CD4-positive, alpha-beta T cell (primary cell): ENCODE data around the gene TYROBP. TPM values are rescaled to one million over a fixed set of nuclear protein-coding genes. Genes with fewer than 3 reads are reported as not detected.
A peak's percentile ranks its signal among the peaks of the same experiment; 100 is the strongest.

Source experiments
- ATAC-seq: fragments of 200-7000 bp; cut with Tn5 transposase; one replicate; pipeline ENCODE4 v1.10.0; 2022; ENCODE audit warnings: mild to moderate bottlenecking; ENCODE audit not compliant: poor library complexity
- CTCF ChIA-PET: fragments of 350-600 bp; sonication (Branson Sonifier 250); formaldehyde crosslinking; loops from one replicate; lab custom pipeline; 2021; ENCODE audit warnings: antibody characterized with exemption, inconsistent platforms; lab: Charles Lee
- POLR2A ChIA-PET: fragments of 350-600 bp; sonication (Branson Sonifier 250); formaldehyde crosslinking; loops from one replicate; lab custom pipeline; 2021; ENCODE audit warnings: antibody characterized with exemption, inconsistent platforms; lab: Charles Lee
- DNase-seq, 14 experiments: peaks; one replicate each; pipeline ENCODE4 v3.0.0-alpha.2; 2013 to 2020; ENCODE audit warnings: mixed read lengths in 2 of 14
- H3K27ac ChIP-seq, 2 donors: one replicate each; pipeline versions ENCODE4 v1.5.1 to v1.7.0; 2013; ENCODE audit warnings: low read length in 2 of 2, low read depth in 1 of 2, mild to moderate bottlenecking in 1 of 2
- H3K27me3 ChIP-seq, 2 experiments: 1 replicate in 1 of 2; 2 replicates in 1 of 2; pipeline versions ENCODE4 v1.6.1 to v1.7.0; 2013; ENCODE audit warnings: low read length in 2 of 2, control low read depth in 1 of 2, mild to moderate bottlenecking in 1 of 2, moderate library complexity in 1 of 2; ENCODE audit not compliant: insufficient read depth in 2 of 2, control insufficient read depth in 1 of 2
- H3K36me3 ChIP-seq: one replicate; pipeline ENCODE4 v1.6.1; 2013; ENCODE audit warnings: low read length, control low read depth; ENCODE audit not compliant: insufficient read depth
- H3K4me1 ChIP-seq: one replicate; pipeline ENCODE4 v1.6.1; 2013; ENCODE audit warnings: low read length, control low read depth; ENCODE audit not compliant: insufficient read depth
- H3K4me3 ChIP-seq: one replicate; pipeline ENCODE4 v1.5.1; 2013; ENCODE audit warnings: mild to moderate bottlenecking, low read length, moderate library complexity
- H3K9me3 ChIP-seq, 2 experiments: 1 replicate in 1 of 2; 2 replicates in 1 of 2; pipeline versions ENCODE4 v1.6.1 to v1.7.0; 2013; ENCODE audit warnings: low read length in 2 of 2, mild to moderate bottlenecking in 2 of 2, control low read depth in 1 of 2, moderate library complexity in 1 of 2; ENCODE audit not compliant: control insufficient read depth in 1 of 2, insufficient read depth in 1 of 2
- H3K27ac Mint-ChIP-seq: one replicate; pipeline ENCODE4 v1.8.0; 2020; ENCODE audit warnings: mixed read lengths
- H3K27me3 Mint-ChIP-seq: one replicate; pipeline ENCODE4 v1.8.0; 2021; ENCODE audit warnings: mixed read lengths
- H3K36me3 Mint-ChIP-seq: one replicate; pipeline ENCODE4 v1.8.0; 2021; ENCODE audit warnings: low read depth, mixed read lengths
- H3K4me1 Mint-ChIP-seq: one replicate; pipeline ENCODE4 v1.8.0; 2021; ENCODE audit warnings: low read depth, mixed read lengths
- H3K4me3 Mint-ChIP-seq: one replicate; pipeline ENCODE4 v1.8.0; 2020; ENCODE audit warnings: mild to moderate bottlenecking, mixed read lengths
- H3K9me3 Mint-ChIP-seq: one replicate; pipeline ENCODE4 v1.8.0; 2020; ENCODE audit warnings: mixed read lengths
- CTCF ChIP-seq: fragments of 200-600 bp; IDR thresholded peaks from one replicate; pipeline ENCODE4 v1.8.0; 2022; ENCODE audit warnings: antibody characterized with exemption, mild to moderate bottlenecking
- intact Hi-C, 2 experiments: fragments of 100-400 bp; cut with DNase I in 1 of 2; cut with micrococcal nuclease in 1 of 2; formaldehyde crosslinking; loops; one replicate each; pipeline versions ENCODE4 v1.15.1 to v1.9.0; 2023 to 2025; cut with DNase I, micrococcal nuclease
- total RNA-seq, 174 experiments: library from RNA in 2 of 174; stranded (reverse) in 2 of 174; gene quantifications; one replicate each; pipeline ENCODE4 v1.2.3 and lab custom pipeline; 2021 to 2026

Gene TYROBP
- total RNA-seq, 2 experiments from 2014 or later: 6.0 to 7.6 TPM

GRCh38 chr19:35931874-35932202 is 23.7 kb upstream of the TYROBP start:
- CTCF ChIA-PET: interaction anchor here (0.6 to 2.9 kb wide), 6 partner anchors 27 to 52 kb away, joined by 3 to 44 read pairs (median 4); no protein-coding TSS in a partner anchor
- TF ChIP-seq CTCF: no peak
- no peaks in the 10 kb centered on the region for H3K27me3 Mint-ChIP-seq
- Histone ChIP-seq H3K27me3 (no peaks in the 10 kb centered on the region), H3K4me3 (no peak overlapping the region), H3K36me3 (no peaks in the 10 kb centered on the region), H3K27ac (peak overlapping the region in 1 of 2 donors; percentile 30), H3K9me3 (no peaks in the 10 kb centered on the region), H3K4me1 (peaks cover 53% of the 10 kb centered on the region)
- peak overlapping the region; percentile 90 for H3K27ac Mint-ChIP-seq
- H3K4me1 Mint-ChIP-seq: peaks cover 34% of the 10 kb centered on the region
- no peaks in the 10 kb centered on the region for H3K9me3 Mint-ChIP-seq
- DNase-seq (no peak), ATAC-seq (peak; percentile 0)
- POLR2A ChIA-PET: interaction anchor here (1.0 to 3.3 kb wide), 7 partner anchors 24 to 49 kb away, joined by 3 to 33 read pairs (median 15); partner anchors contain the start of genes HCST, NFKBID and TYROBP
- H3K4me3 Mint-ChIP-seq: peak overlapping the region; percentile 83
- intact Hi-C loops: loop anchor here (1.0 to 10.0 kb wide), 10 partner anchors 29 to 385 kb away; partner anchors contain the start of genes ARHGAP33 (in 1 of the 2), LIN37 (in 1 of the 2), POLR2I (in 1 of the 2) and PSENEN (in 1 of the 2)
- no peaks in the 10 kb centered on the region for H3K36me3 Mint-ChIP-seq

- H3K27ac Mint-ChIP-seq: peak overlapping the region; percentile 90
- H3K4me1 Mint-ChIP-seq: peaks cover 36% of the 10 kb centered on the region
- ChIA-PET CTCF (interaction anchor here (0.7 to 2.9 kb wide), 8 partner anchors 27 to 187 kb away, joined by 3 to 44 read pairs (median 3); partner anchors contain the start of genes APLP1, NFKBID and THAP8), POLR2A (interaction anchor here (0.5 to 3.3 kb wide), 13 partner anchors 9 to 471 kb away, joined by 3 to 33 read pairs (median 5); partner anchors contain the start of genes HCST, NFKBID, PSENEN and TYROBP)
- Histone ChIP-seq H3K27ac (peak overlapping the region; percentile 59 to 78), H3K4me3 (peak overlapping the region; percentile 42), H3K4me1 (peaks cover 49% of the 10 kb centered on the region), H3K27me3 (no peaks in the 10 kb centered on the region), H3K36me3 (no peaks in the 10 kb centered on the region), H3K9me3 (no peaks in the 10 kb centered on the region)
- no peaks in the 10 kb centered on the region for H3K9me3 Mint-ChIP-seq
- DNase-seq (peak; percentile 97 to 100 (median 99)), ATAC-seq (peak; percentile 95)
- intact Hi-C loops: loop anchor here (1.0 to 10.0 kb wide), 10 partner anchors 28 to 385 kb away; partner anchors contain the start of genes ARHGAP33 (in 1 of the 2), LIN37 (in 1 of the 2), POLR2I (in 1 of the 2) and PSENEN (in 1 of the 2)
- H3K4me3 Mint-ChIP-seq: peak overlapping the region; percentile 83
- H3K36me3 Mint-ChIP-seq: no peaks in the 10 kb centered on the region
- no peaks in the 10 kb centered on the region for H3K27me3 Mint-ChIP-seq
- TF ChIP-seq CTCF: peak; percentile 84
Measured at GRCh38 chr19:35931161-35931873, 23.2 kb upstream of the TYROBP start.

- Histone ChIP-seq H3K4me1 (peaks cover 36% of the 10 kb centered on the region), H3K27me3 (no peaks in the 10 kb centered on the region), H3K36me3 (no peaks in the 10 kb centered on the region), H3K27ac (peak overlapping the region; percentile 57 to 63), H3K9me3 (peaks cover 6 to 8% of the 10 kb centered on the region in 2 experiments), H3K4me3 (peak overlapping the region; percentile 30)
- H3K4me1 Mint-ChIP-seq: peaks cover 30% of the 10 kb centered on the region
- ChIA-PET CTCF (interaction anchor here (0.6 to 1.9 kb wide), 3 partner anchors 11 to 213 kb away, joined by 3 to 13 read pairs (median 4); no protein-coding TSS in a partner anchor), POLR2A (interaction anchor here (0.9 to 3.3 kb wide), 8 partner anchors 23 to 85 kb away, joined by 3 to 24 read pairs (median 4); partner anchors contain the start of genes ALKBH6, HCST and NFKBID)
- H3K4me3 Mint-ChIP-seq: peak overlapping the region; percentile 62
- no peak for TF ChIP-seq CTCF
- peak overlapping the region; percentile 87 for H3K27ac Mint-ChIP-seq
- no peaks in the 10 kb centered on the region for H3K9me3 Mint-ChIP-seq
- H3K27me3 Mint-ChIP-seq: no peaks in the 10 kb centered on the region
- ATAC-seq (no peak), DNase-seq (peak in 3 of 14 experiments; percentile 50 to 83 (median 54))
- no peaks in the 10 kb centered on the region for H3K36me3 Mint-ChIP-seq
- intact Hi-C loops: loop anchor here (2.0 to 10.0 kb wide), 3 partner anchors 155 to 383 kb away; partner anchors contain the start of genes ARHGAP33 (in 1 of the 2), PSENEN (in 1 of the 2) and U2AF1L4 (in 1 of the 2)
Measured at GRCh38 chr19:35929876-35930275, 21.8 kb upstream of the TYROBP start.
